H9 (cell line): Measurements from ENCODE around the gene FGD5. TPM values are rescaled to one million over a fixed set of nuclear protein-coding genes. Genes with fewer than 3 reads are reported as not detected.

ENCODE experiments used
- DNase-seq: peaks from one replicate; pipeline ENCODE4 v3.0.0-alpha.2; 2017
- H2AFZ ChIP-seq: one replicate; pipeline ENCODE4 v1.6.1; 2013; ENCODE audit warnings: mild to moderate bottlenecking, low read length, control low read depth, moderate library complexity
- H2AK5ac ChIP-seq: 2 replicates; pipeline ENCODE4 v1.6.1; 2013; ENCODE audit warnings: low read length, control low read depth, mixed read lengths; ENCODE audit not compliant: insufficient read length
- H2BK120ac ChIP-seq: one replicate; pipeline ENCODE4 v1.6.1; 2013; ENCODE audit warnings: low read depth, mild to moderate bottlenecking, low read length, control low read depth, inconsistent platforms; ENCODE audit not compliant: poor library complexity, severe bottlenecking
- H2BK12ac ChIP-seq: 2 replicates; pipeline ENCODE4 v1.6.1; 2013; ENCODE audit warnings: low read length, control low read depth, mixed read lengths, low read depth; ENCODE audit not compliant: insufficient read length
- H2BK15ac ChIP-seq: 2 replicates; pipeline ENCODE4 v1.6.1; 2013; ENCODE audit warnings: low read depth, low read length, control low read depth
- H2BK20ac ChIP-seq: one replicate; pipeline ENCODE4 v1.6.1; 2013; ENCODE audit warnings: low read depth, mild to moderate bottlenecking, low read length, control low read depth, inconsistent platforms; ENCODE audit not compliant: poor library complexity, severe bottlenecking
- H2BK5ac ChIP-seq: 2 replicates; pipeline ENCODE4 v1.6.1; 2013; ENCODE audit warnings: low read length, control low read depth, mixed read lengths; ENCODE audit not compliant: insufficient read length
- H3K14ac ChIP-seq: 2 replicates; pipeline ENCODE4 v1.6.1; 2013; ENCODE audit warnings: low read length, control low read depth; ENCODE audit not compliant: insufficient read depth
- H3K18ac ChIP-seq: 2 replicates; pipeline ENCODE4 v1.6.1; 2013; ENCODE audit warnings: low read depth, mild to moderate bottlenecking, mixed read lengths, low read length, control low read depth; ENCODE audit not compliant: insufficient read length
- H3K23ac ChIP-seq: 2 replicates; pipeline ENCODE4 v1.6.1; 2013; ENCODE audit warnings: low read length, control low read depth, mixed read lengths, low read depth; ENCODE audit not compliant: insufficient read length
- H3K23me2 ChIP-seq: 2 replicates; pipeline ENCODE4 v1.6.1; 2013; ENCODE audit warnings: low read depth, mild to moderate bottlenecking, mixed read lengths, low read length, control low read depth; ENCODE audit not compliant: insufficient read length, poor library complexity, severe bottlenecking
- H3K27ac ChIP-seq: 2 replicates; pipeline ENCODE4 v1.5.1; 2013; ENCODE audit warnings: low read length, control low read depth, mixed read lengths, low read depth; ENCODE audit not compliant: insufficient read length
- H3K27me3 ChIP-seq: 2 replicates; pipeline ENCODE4 v1.6.1; 2013; ENCODE audit warnings: low read length, control low read depth, inconsistent platforms; ENCODE audit not compliant: insufficient read depth
- H3K4ac ChIP-seq: 2 replicates; pipeline ENCODE4 v1.6.1; 2013; ENCODE audit warnings: low read depth, mild to moderate bottlenecking, control low read depth, inconsistent platforms, low read length, moderate library complexity
- H3K4me1 ChIP-seq: 2 replicates; pipeline ENCODE4 v1.6.1; 2013; ENCODE audit warnings: low read length, control low read depth, inconsistent platforms; ENCODE audit not compliant: insufficient read depth
- H3K4me2 ChIP-seq: 2 replicates; pipeline ENCODE4 v1.6.1; 2013; ENCODE audit warnings: low read length, control low read depth, mixed read lengths; ENCODE audit not compliant: insufficient read length, insufficient read depth
- H3K56ac ChIP-seq: 2 replicates; pipeline ENCODE4 v1.6.1; 2013; ENCODE audit warnings: low read depth, mild to moderate bottlenecking, mixed read lengths, low read length, control low read depth; ENCODE audit not compliant: insufficient read length
- H3K79me1 ChIP-seq: 2 replicates; pipeline ENCODE4 v1.6.1; 2013; ENCODE audit warnings: low read depth, mild to moderate bottlenecking, moderate library complexity, low read length, control low read depth, inconsistent platforms; ENCODE audit not compliant: insufficient read depth, poor library complexity, severe bottlenecking
- H3K79me2 ChIP-seq: 2 replicates; pipeline ENCODE4 v1.6.1; 2013; ENCODE audit warnings: low read length, control low read depth, inconsistent platforms; ENCODE audit not compliant: insufficient read depth
- H3K9ac ChIP-seq: 2 replicates; pipeline ENCODE4 v1.6.1; 2013; ENCODE audit warnings: low read length, control low read depth, mixed read lengths; ENCODE audit not compliant: insufficient read length; ENCODE audit errors: extremely low read depth
- H3K9me3 ChIP-seq: one replicate; pipeline ENCODE4 v1.6.1; 2013; ENCODE audit warnings: low read depth, low read length, inconsistent platforms; ENCODE audit not compliant: control insufficient read depth
- H3T11ph ChIP-seq: one replicate; pipeline ENCODE4 v1.6.1; 2013; ENCODE audit warnings: mild to moderate bottlenecking, low read length, control low read depth, inconsistent platforms
- H4K20me1 ChIP-seq: one replicate; pipeline ENCODE4 v1.6.1; 2013; ENCODE audit not compliant: control insufficient read depth, insufficient read length, insufficient read depth
- H4K5ac ChIP-seq: 2 replicates; pipeline ENCODE4 v1.6.1; 2013; ENCODE audit warnings: low read depth, mild to moderate bottlenecking, mixed read lengths, low read length, control low read depth; ENCODE audit not compliant: insufficient read length
- H4K8ac ChIP-seq: replicated peaks from 2 replicates; pipeline ENCODE4 v1.6.1; 2013; ENCODE audit warnings: low read length, control low read depth, mixed read lengths, low read depth; ENCODE audit not compliant: insufficient read length
- H4K91ac ChIP-seq: 2 replicates; pipeline ENCODE4 v1.6.1; 2013; ENCODE audit warnings: low read depth, mild to moderate bottlenecking, moderate library complexity, mixed read lengths, low read length, control low read depth; ENCODE audit not compliant: insufficient read length
- H3K27ac Mint-ChIP-seq, 3 experiments: 2 replicates in 2 of 3; 3 replicates in 1 of 3; pipeline ENCODE4 v1.8.0; 2020 to 2021; ENCODE audit warnings: mixed read lengths in 3 of 3, mild to moderate bottlenecking in 1 of 3, moderate library complexity in 1 of 3
- H3K27me3 Mint-ChIP-seq: 2 replicates; pipeline ENCODE4 v1.8.0; 2021; ENCODE audit warnings: low read depth, mild to moderate bottlenecking, moderate library complexity, mixed read lengths
- H3K36me3 Mint-ChIP-seq, 3 experiments: 2 replicates in 2 of 3; 3 replicates in 1 of 3; pipeline ENCODE4 v1.8.0; 2020 to 2021; ENCODE audit warnings: low read depth in 3 of 3, mixed read lengths in 3 of 3; ENCODE audit not compliant: insufficient read depth in 1 of 3
- H3K4me1 Mint-ChIP-seq, 2 experiments: 2 replicates each; pipeline ENCODE4 v1.8.0; 2020; ENCODE audit warnings: mixed read lengths in 2 of 2
- H3K4me3 Mint-ChIP-seq, 2 experiments: 2 replicates in 1 of 2; 3 replicates in 1 of 2; pipeline ENCODE4 v1.8.0; 2020 to 2021; ENCODE audit warnings: mild to moderate bottlenecking in 2 of 2, mixed read lengths in 2 of 2, moderate library complexity in 1 of 2
- H3K9me3 Mint-ChIP-seq, 2 experiments: 2 replicates in 1 of 2; 3 replicates in 1 of 2; pipeline ENCODE4 v1.8.0; 2020; ENCODE audit warnings: mild to moderate bottlenecking in 2 of 2, mixed read lengths in 2 of 2, moderate library complexity in 1 of 2
- CTCF ChIP-seq: fragments of 200-600 bp; sonication (generic); conservative IDR thresholded peaks from 3 replicates; pipeline ENCODE4 v1.8.0; 2021; ENCODE audit warnings: antibody characterized with exemption, mild to moderate bottlenecking
- WGBS: extraction: QIAGEN DNeasy Blood & Tissue Kit; methylation state at CpG from one replicate; pipeline ENCODE4 v1.1.7; 2013; ENCODE audit warnings: missing lambda C conversion rate, low lambda C conversion rate, mixed read lengths; ENCODE audit not compliant: insufficient read length; ENCODE audit errors: extremely low coverage; 5-methylcytosine and 5-hydroxymethylcytosine counted together
- total RNA-seq: library from RNA; stranded (reverse); gene quantifications from 2 replicates; pipeline ENCODE4 v1.2.1, GENCODE V29; 2021

The FGD5 gene
- total RNA-seq, 1 experiment from 2014 or later: 7.8 TPM

- Histone ChIP-seq H4K20me1 (no peaks in the 10 kb centered on the region), H4K91ac (no peak overlapping the region), H4K5ac (no peak overlapping the region), H2AK5ac (no peak overlapping the region), H3K18ac (no peak overlapping the region), H3K4me2 (no peak overlapping the region), H3K79me2 (no peaks in the 10 kb centered on the region), H2BK120ac (no peak overlapping the region), H2BK12ac (no peak overlapping the region), H4K8ac (no peak overlapping the region), H2BK5ac (no peak overlapping the region), H3K4ac (no peak overlapping the region), H3K23me2 (no peaks in the 10 kb centered on the region), H3K9me3 (no peaks in the 10 kb centered on the region), H2AFZ (no peak overlapping the region), H3K9ac (no peak overlapping the region), H3K79me1 (no peaks in the 10 kb centered on the region), H3K4me1 (0 out of 2 replicates have a peak, but pooled peaks cover under 1% of the 10 kb centered on the region), H3K23ac (no peak overlapping the region), H3K14ac (no peak overlapping the region), H2BK15ac (no peak overlapping the region), H3K27me3 (no peaks in the 10 kb centered on the region), H3K56ac (no peak overlapping the region), H3K27ac (no peak overlapping the region), H3T11ph (no peak overlapping the region), H2BK20ac (no peak overlapping the region)
- no peak for TF ChIP-seq CTCF
- H3K4me1 Mint-ChIP-seq: peaks cover 19 to 32% of the 10 kb centered on the region in 2 experiments
- WGBS: no CpG with 5 or more reads among the region's 1 CpG
- peaks cover 0 to 4% (median 0%) of the 10 kb centered on the region in 3 experiments; a peak in 1 of 7 replicates for H3K36me3 Mint-ChIP-seq
- H3K4me3 Mint-ChIP-seq: no peak overlapping the region
- H3K27me3 Mint-ChIP-seq: peaks cover 2% of the 10 kb centered on the region
- no peak for DNase-seq
- no peak overlapping the region; a peak in 1 of 7 replicates for H3K27ac Mint-ChIP-seq
- peaks cover 0 to 10% of the 10 kb centered on the region in 2 experiments; a peak in 1 of 5 replicates for H3K9me3 Mint-ChIP-seq
These were observed 39.3 kb downstream of the FGD5 start for GRCh38 chr3:14858105-14858504.
